GM19035 (cell line): ENCODE results near the gene AGA.

Experiments
- ATAC-seq: cut with Tn5 transposase; IDR thresholded peaks from one replicate; pipeline ENCODE4 v1.9.1; 2021; ENCODE audit not compliant: unreplicated experiment

The AGA gene

DNA sequence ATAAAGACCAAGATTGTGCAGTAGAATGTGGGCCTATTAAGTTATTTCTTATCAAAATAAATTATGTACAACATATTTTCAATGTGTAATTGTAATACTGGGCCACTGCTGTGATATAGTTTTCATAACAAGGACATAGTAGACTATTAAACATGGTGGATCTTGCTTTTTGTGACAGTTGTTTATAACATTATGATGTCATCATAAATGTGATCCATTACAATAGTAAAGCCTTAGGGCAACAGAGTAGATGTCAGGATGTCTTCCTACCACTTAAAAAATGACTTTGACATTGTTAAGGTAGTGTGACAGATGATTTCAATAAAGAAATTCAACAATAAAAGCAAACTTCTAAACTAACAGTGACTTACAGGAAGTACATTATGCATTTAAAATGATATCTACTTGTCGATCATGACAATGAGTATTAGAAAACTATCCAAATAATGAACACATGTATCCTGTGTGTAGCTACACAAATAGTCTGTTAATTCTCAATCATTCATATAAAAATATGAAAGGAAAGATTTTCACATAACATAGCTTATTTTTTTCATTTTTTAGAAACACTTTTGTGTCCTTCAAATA lies 5.3 kb upstream of the AGA start:
- no peak for ATAC-seq

DNA sequence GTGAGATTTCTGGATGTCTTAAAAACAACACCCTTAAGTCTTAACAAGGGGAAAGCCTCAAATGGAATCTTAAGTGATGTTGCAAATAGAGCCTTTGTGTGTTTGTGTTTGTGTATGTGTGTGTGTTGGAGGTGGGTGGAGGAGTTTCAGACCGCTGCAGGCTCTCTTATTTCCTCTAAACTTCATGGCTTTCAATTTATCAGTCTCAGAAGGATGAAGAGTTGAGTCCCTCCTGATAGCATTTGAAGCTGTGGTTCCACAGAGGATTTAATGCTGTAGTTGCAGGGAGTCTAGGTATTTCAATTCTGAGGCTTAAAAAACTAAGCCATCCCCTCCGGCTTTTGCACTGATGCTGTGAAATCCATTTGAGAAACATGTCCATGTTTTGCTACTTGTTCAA lies 4.3 kb upstream of the AGA start:
- ATAC-seq, result no peak

DNA sequence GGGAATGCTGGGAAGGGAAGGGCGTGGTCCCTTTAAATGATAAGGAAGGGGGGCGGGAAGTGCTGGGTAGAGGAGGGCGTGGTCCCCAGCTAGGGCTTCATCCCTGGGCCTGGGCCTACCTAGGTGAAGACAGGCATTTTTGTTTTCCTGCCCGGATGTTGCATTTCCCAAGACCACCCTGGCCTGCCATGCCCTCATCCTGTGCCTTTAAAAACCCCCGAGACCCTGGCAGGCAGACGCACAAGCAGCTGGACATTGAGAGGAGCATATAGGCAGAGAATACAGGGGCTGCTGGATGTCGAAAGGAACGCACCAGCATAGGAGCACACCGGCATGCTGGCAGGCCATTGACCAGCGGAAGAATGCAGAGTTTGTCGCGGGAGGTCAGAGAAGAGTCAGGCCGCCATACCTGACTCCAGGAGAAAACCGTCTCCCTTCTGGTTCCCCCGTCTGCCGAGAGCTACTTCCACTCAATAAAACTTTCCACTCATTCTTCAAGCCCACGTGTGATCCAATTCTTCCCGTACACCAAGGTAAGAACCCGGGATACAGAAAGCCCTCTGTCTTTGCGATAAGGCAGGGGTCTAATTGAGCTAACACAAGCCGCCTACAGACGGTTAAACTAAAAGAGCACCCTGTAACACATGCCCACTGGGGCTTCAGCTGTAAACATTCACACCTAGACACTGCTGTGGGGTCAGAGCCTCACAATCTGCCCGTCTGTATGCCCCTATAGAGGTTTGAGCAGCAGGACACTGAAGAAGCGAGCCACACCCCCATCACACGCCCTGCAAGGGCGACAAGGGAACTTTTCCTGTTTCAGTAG lies 2.9 kb upstream of the AGA start:
- ATAC-seq, result no peak

DNA sequence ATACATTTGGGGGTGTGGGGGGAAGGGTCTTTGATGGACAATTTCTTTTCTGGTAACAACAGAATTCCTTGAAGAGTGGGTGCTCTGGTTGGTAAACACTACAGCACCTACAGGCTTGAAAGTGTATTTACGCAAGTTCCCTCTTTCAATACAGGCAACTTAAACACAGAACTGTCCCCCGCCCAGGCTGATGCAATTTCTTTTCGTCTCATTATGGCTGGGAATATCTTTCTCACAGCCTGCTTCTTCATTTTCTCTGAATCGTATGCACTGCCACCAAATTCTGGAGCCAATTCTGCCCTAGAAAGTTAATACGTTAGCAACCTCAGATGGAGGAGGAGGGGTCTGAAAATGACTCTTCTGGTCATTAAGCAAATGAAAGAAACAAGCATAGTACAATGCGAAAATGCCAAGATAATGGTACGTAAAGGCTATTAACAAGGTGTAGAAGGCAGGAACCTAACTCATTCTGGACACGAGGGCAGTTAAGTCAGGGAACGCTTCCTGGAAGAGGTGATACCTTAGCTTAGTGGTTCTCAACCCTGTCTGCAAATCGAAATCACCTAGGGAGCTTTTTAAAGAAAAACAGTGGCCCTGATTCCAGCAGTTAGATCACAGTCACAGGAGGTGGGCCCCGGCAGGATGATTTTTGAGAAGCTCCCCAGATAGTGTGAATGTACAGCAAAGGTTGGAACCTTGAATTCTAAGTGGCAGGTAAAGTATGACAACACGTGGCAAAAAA lies 1.0 kb downstream of the AGA start:
- peak; percentile 40 for ATAC-seq

DNA sequence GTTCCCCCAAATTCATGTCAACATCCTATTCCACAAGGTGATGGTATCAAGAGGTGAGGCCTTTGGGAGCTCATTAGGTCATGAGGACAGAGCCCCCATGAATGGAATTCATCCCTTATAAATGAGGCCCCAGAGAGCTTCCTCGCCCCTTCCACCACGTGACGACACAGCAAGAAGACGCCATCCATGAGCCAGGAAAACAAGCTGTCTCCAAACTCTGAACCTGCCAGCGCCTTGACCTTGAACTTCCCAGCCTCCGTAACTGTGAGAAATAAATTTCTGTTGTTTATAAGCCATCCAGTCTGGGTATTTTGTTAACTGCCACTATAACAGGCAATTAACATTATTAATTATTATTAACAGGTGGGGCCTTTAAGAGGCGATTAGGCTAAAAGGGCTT lies 5.8 kb downstream of the AGA start:
- ATAC-seq, result no peak

DNA sequence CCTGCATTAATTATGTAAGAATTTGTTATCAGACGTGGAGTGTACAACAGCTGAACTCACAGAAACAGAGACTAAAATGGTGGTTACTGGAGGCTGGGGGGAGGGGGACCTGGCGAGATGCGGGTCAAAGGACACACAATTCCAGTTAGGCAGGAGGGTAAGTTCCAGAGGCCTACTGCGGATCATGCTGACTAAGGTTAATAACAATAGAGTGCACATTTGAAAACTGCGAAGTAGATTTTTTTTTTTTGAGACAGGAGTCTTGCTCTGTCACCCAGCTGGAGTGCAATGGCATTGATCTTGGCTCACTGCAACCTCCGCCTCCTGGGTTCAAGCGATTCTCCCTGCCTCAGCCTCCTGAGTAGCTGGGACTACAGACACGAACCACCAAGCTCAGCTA lies 7.6 kb downstream of the AGA start:
- no peak for ATAC-seq

DNA sequence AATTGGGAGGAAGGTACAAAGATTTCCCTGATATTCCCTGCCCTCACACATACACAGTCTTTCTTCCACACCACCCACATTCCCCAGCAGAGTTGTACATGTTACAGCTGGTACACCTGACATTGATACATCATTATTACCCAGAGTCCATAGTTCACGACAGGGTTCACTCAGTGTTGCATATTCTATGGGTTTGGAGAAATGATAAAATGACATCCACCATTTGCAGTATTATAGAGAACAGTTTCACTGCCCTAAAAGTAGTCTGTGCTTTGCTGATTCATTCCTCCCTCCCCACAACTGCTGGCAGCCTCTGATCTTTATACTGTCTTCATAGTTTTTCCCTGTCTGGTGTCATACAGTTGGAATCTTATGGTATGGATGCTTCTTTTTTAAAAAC lies 15.0 kb downstream of the AGA start:
- no peak for ATAC-seq

DNA sequence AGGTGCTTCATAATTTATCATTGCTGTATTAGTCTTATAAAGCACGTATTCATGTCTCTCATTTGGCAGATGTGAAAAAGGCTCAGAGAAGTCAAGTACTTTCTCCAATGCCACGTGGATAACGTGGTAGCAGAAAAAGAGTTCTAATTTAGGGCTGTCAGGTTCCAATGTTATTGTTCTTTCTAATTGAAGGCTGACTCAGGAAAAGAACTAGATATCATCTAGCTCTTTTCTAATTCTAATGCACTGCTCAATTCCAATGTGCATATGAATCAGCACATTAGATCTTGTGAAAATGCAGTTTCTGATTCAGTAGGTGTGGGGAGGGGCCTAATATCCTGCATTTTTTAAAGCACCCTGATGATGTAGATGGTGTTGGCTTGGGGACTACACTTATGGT lies 22.8 kb downstream of the AGA start:
- no peak for ATAC-seq

DNA sequence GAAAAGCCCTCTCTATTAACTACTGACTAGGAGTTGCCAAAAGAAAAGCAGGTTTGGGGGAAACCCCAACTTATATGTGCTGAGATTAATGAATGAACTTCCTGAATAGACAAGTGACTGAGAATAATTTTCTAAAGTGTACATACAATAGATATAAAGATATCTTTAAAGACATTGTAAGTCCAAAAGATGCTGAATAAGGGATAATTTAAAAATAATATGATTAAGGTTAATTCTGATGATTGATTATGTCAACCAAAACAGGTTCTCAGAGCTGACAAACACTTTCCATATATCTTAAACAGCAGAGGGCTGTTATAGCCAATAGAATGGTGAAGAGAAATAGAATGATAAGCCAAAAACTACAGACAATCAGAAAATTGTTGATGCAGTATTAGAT lies 28.6 kb downstream of the AGA start:
- no peak for ATAC-seq

DNA sequence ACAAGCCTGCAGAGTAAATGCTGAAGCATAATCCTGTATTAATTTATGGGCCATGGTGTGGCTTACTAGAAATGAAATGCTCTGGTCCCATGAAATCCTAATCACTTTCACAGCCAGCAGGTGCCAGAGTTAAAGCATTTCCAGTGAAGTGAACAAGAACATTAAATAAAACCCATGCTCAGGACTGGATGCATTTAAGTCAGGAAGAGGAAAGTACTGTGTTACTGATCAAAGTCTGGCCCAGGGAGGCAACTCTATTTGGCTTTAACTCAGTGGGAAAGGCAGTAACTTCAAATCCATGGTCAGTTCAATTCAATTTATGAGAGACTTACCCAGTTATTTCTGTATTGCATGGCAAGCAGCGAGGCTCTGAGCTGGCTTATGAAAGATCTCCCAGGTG lies 29.2 kb downstream of the AGA start:
- no peak for ATAC-seq

DNA sequence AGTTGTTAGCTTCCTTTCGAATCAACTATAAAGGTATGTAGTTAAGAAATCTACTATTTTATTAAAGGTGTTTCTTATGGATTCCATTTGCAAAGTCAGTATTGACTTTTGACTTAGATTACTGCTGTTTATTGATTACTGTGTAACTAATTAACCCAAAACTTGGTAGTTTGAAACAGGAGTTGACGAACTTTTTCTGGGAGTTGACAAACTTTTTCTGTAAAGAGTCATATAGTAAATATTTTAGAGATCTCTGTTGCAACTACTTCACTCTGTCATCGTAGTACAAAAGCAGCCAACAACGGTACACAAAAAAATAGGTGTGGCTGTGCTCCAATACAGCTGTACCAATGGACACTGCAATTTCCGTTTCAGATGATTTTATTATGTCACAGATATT lies 30.2 kb downstream of the AGA start:
- no peak for ATAC-seq

DNA sequence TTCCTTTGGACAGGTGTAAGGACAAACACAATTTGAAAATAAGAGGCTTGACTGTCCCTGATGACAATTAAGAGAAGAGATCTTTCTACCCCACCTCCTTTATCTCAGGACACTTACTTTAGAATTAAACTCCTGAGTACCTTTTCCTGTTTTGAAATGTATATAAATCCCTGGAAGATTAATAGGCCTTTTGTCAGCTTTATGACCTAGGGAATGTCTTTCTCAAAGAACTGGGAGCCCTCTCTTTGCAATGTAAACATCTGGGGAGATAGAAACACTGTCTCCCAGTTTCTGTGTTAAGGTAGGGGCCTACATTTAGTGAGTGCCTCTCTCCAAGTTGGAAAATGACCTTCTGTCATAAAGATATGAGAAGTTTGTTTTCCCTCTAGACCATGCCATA lies 31.7 kb downstream of the AGA start:
- no peak for ATAC-seq

DNA sequence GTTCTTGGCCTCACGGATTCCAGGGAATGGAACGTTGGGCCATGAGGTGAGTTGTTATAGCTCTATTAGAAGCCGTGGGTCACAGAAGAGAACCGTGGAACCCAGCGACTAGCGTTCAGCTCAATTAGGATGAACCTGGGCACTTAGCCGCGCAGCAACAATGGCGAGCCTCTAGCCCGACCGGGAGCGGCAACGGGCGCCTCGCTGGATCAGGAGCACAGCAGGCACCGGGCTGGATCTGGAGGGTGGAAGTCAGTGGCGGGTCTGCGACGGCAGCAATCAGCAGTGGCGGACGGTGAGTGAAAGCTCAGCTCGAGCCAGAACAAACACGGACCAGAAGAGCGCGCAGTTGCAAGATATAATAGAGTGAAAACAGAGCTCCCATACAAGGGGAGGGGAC lies 34.2 kb downstream of the AGA start:
- ATAC-seq, result no peak

DNA sequence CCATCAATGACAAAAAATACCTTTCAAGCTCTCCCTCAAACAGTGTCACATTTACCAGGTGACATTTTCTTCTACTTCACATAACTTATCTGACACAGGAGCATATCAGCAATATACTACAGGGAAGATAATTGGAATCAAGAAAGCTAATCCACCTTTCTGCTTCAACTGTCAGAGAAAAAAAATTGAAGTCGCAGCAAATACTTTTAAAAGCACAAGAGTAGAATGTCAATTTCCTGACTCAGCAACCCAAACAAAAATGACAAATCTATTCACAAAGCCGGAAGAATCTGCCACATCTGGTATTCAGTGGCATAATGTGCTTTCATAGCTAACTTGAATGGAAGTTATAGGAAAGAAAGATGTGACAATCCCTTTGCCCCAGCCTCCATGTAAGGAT lies 36.7 kb downstream of the AGA start:
- ATAC-seq, result no peak

DNA sequence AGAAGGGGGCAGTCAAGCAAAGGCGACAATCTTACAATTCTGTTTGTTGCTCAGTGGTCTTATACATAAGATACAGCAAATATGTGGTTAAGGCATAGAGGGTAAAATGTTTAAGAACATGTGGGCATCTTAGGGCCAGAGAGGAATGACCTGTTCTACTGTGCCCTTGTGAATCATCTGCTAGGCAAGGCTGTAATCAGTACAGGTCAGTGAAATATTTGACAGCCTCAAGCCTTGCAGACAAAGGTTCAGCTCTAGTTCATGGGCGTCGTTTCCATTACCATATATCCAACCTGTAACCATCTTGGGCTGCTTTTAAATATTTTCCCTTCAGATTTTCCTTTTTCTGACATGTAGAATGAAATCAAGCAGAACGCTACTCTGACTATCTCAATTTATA lies 37.3 kb downstream of the AGA start:
- ATAC-seq, result no peak

DNA sequence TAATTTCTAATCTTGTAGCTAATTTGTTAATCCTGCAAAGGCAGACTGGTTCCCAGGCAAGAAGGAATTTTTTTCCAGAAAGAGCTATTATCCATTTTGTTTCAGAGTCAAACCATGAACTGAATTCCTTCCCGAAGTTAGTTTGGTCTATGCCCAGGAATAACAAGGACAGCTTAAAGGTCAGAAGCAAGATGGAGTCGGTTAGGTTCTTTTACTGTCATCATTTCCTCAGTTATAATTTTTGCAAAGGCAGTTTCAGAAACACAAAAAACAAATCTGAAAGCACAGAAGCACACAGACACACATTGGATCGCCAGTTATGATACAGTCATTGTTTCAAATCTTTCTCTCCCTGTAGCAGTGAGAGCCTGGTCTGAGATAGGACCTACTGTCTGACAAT lies 37.9 kb downstream of the AGA start:
- no peak for ATAC-seq

DNA sequence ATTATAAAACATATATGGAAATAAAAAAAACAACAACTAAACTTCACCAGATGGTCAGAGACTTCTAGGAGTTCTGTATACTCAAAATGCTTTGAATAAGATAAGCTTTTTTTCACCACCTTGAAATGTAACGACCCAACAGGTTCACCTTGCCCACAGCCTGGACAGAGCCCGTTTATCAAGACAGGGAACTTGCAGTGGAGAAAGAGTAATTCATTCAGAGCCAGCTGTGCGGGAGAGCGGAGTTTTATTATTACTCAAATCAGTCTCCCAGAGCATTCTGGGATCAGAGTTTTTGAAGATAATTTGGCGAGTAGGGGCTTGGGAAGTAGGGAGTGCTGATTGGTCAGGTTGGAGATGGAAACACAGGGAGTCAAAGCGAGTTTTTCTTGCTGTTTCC lies 38.5 kb downstream of the AGA start:
- ATAC-seq, result no peak

DNA sequence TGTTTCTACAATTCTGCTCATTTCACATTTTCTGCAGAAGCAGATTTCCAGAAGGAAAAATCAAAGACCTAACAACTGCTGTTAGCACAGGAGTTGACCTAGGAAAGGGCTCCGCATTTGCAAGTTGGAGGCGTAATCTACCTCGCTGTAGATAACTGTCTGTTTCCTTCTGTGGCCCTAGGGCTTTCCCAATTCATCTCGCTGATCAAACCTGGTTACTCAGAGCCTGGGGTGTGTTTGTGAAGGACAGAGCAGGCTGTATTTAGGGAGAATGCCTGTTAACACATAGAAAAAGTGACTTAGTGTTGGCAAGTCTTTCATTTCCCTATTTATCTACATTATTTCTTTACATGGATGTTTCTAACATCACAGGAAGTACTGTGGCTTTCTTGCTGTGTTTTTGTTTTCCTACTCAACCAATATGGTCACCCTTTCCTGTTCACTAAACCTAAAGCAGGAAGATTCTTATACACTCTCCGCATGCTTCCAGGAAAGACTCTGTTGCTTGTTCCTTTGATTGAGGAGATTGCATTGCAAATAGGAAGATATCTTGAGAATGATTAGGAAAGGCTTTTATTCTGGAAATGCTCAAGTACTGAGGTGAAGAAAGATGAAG lies 40.5 kb downstream of the AGA start:
- ATAC-seq, result no peak

DNA sequence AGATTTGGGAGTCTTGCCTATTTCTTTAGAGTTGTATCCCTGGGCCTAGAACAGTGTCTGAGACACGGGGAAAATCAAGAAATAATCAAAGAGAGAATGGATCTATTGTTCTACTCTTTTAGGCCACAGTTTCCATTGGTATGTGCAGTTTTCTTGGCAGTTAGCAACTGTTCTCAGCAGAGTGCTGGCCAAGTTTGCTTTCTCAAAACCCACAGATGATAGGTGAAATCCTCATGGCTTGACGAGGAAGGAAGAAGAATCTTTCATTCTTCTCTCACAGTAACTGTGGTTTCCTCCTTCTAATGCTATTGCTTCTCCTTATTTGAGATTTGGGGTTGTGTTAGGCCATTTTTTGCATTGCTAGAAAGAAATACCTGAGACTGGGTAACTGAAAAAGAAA lies 42.2 kb downstream of the AGA start:
- ATAC-seq, result no peak

DNA sequence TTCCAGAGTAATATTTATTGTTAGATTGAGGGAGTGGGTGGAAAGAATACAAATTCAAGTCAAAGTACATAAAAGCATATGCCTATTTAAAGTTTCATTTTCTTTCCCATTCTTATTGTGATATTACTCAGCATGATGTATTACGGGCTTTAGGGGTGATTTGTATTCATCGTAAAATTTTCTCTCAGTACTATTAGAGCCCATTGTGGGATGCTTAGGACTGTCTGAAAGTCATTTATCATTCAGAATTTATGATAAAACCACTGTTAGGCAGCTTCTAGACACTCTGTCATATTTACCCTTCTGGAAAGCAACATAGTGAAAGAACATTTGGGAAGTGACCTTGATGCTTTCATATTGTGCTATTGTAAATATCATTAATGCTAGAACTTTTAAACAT lies 45.9 kb downstream of the AGA start:
- no peak for ATAC-seq

DNA sequence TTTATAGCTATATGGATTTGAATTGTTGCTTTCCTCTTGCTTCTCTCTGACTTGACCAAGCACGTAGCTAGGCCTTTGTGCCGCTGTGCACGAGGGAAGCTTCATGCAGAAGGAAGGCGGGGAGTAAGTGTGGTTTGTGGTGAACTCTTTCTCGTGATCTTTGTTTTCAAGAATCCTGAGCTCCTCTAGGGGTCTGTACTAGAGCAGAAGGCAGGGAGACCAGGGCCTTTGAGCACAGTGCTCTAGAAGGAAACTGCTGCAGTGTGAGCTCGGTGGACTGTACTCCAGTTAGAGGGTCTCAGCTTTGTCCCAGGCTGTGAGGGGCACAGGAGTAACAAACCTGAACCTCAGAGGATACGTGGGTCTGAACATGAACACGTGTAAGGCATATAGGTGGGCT lies 49.0 kb downstream of the AGA start:
- peak; percentile 53 for ATAC-seq

DNA sequence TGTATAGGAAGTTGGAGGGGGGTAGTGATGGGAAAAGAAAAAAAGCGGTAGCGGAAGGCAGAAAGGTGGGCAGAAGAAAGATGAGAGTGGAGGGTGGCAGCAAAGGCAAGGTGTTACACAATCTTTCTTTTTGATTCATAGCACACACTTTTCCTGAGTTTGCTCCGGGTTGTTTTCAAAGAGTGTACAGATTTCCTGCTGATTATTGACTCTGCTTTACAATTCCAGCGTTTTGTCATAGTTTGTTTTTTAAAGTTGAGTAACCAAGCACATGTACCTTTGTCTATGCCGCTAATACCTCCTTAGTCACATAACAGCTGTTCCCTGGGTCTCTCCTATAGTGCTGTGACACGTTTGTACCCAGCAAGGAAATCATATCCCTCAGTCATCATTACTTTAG lies 50.3 kb downstream of the AGA start:
- ATAC-seq, result no peak
